SK-N-SH (cell line): ENCODE measurements around the gene PGGHG. TPM values are rescaled to one million over a fixed set of nuclear protein-coding genes. Genes with fewer than 3 reads are reported as not detected.

ENCODE experiments used
- CTCF ChIA-PET: fragments of 300-600, 350-600 bp; formaldehyde crosslinking; extraction: SDS; loops from one replicate; lab custom pipeline; 2021; lab: Yijun Ruan, JAX
- POLR2A ChIA-PET: fragments of 350-600 bp; sonication (Branson Sonifier 250); formaldehyde crosslinking; extraction: SDS; loops from one replicate; lab custom pipeline; 2020; ENCODE audit warnings: antibody characterized with exemption, inconsistent platforms; lab: Yijun Ruan, JAX
- DNase-seq: peaks from one replicate; pipeline ENCODE4 v3.0.0; 2012
- H2AFZ ChIP-seq: fragments of 200-600 bp; sonication (generic); 2 replicates; pipeline ENCODE4 v1.8.1; 2016; ENCODE audit warnings: antibody characterized with exemption, mild to moderate bottlenecking, low read depth
- H3F3A ChIP-seq: fragments of 200-600 bp; sonication (generic); replicated peaks from 2 replicates; pipeline ENCODE3; 2016; ENCODE audit warnings: antibody characterized with exemption, mild to moderate bottlenecking; ENCODE audit not compliant: insufficient read depth
- H3K27ac ChIP-seq, 2 experiments: fragments of 200-500 bp in 1 of 2; fragments of 200-600 bp in 1 of 2; sonication (Bioruptor generic) in 1 of 2; sonication (generic), shearing (Covaris generic) in 1 of 2; 2 replicates each; pipeline versions ENCODE4 v1.5.1 to v1.6.1; 2014 to 2016; ENCODE audit warnings: low read depth in 2 of 2, inconsistent platforms in 1 of 2, low read length in 1 of 2, mild to moderate bottlenecking in 1 of 2, mixed read lengths in 1 of 2
- H3K27me3 ChIP-seq: fragments of 200-600 bp; sonication (generic), shearing (Covaris generic); 2 replicates; pipeline ENCODE4 v1.6.1; 2016; ENCODE audit warnings: mixed run types; ENCODE audit not compliant: insufficient read depth
- H3K36me3 ChIP-seq, 2 experiments: fragments of 200-500 bp in 1 of 2; fragments of 200-600 bp in 1 of 2; sonication (Bioruptor generic) in 1 of 2; sonication (generic) in 1 of 2; replicated peaks in 1 of 2; 2 replicates each; pipeline versions ENCODE3 to v1.5.1; 2014 to 2016; ENCODE audit warnings: low read length in 1 of 2, mild to moderate bottlenecking in 1 of 2; ENCODE audit not compliant: insufficient read depth in 2 of 2, control insufficient read depth in 1 of 2
- H3K4me1 ChIP-seq, 2 experiments: fragments of 200-500 bp in 1 of 2; fragments of 200-600 bp in 1 of 2; sonication (Bioruptor generic) in 1 of 2; sonication (generic), shearing (Covaris generic) in 1 of 2; 2 replicates each; pipeline versions ENCODE4 v1.5.1 to v1.6.1; 2014 to 2016; ENCODE audit warnings: low read depth in 1 of 2, low read length in 1 of 2, mixed run types in 1 of 2; ENCODE audit not compliant: insufficient read depth in 2 of 2, control insufficient read depth in 1 of 2
- H3K4me2 ChIP-seq: fragments of 200-600 bp; sonication (generic), shearing (Covaris generic); 2 replicates; pipeline ENCODE4 v1.6.1; 2017; ENCODE audit warnings: mixed run types
- H3K4me3 ChIP-seq, 2 experiments: fragments of 200-500 bp in 1 of 2; fragments of 200-600 bp in 1 of 2; sonication (Bioruptor generic) in 1 of 2; sonication (generic), shearing (Covaris generic) in 1 of 2; 2 replicates each; pipeline versions ENCODE4 v1.5.1 to v1.8.1; 2014 to 2016; ENCODE audit warnings: low read depth in 2 of 2, inconsistent platforms in 1 of 2, low read length in 1 of 2, mild to moderate bottlenecking in 1 of 2, mixed read lengths in 1 of 2, moderate library complexity in 1 of 2
- H3K79me2 ChIP-seq: fragments of 200-600 bp; sonication (generic); 2 replicates; pipeline ENCODE4 v1.8.1; 2017; ENCODE audit warnings: mild to moderate bottlenecking; ENCODE audit not compliant: insufficient read depth
- H3K9ac ChIP-seq: fragments of 200-600 bp; sonication (generic); 2 replicates; pipeline ENCODE4 v1.6.1; 2017; ENCODE audit warnings: mixed run types
- H3K9me2 ChIP-seq: fragments of 200-600 bp; sonication (generic); 2 replicates; pipeline ENCODE4 v1.6.1; 2017; ENCODE audit warnings: mixed run types
- H3K9me3 ChIP-seq: fragments of 200-600 bp; sonication (generic); 2 replicates; pipeline ENCODE4 v1.6.1; 2017; ENCODE audit warnings: mixed run types, mild to moderate bottlenecking, moderate library complexity
- H4K20me1 ChIP-seq: fragments of 200-600 bp; sonication (generic); 2 replicates; pipeline ENCODE4 v1.6.1; 2017; ENCODE audit warnings: mild to moderate bottlenecking, mixed run types; ENCODE audit not compliant: insufficient read depth
- CHD2 ChIP-seq: fragments of 150-350 bp; IDR thresholded peaks from 2 replicates; pipeline ENCODE4 v1.6.1; 2018; ENCODE audit warnings: low read length; ENCODE audit not compliant: partially characterized antibody
- FOXJ3 ChIP-seq: sonication (generic); formaldehyde crosslinking; IDR thresholded peaks from 2 replicates; pipeline ENCODE4 v1.5.1; 2020; ENCODE audit warnings: mild to moderate bottlenecking, missing genetic modification reagents
- FOXM1 ChIP-seq: IDR thresholded peaks from 2 replicates; pipeline ENCODE4 v1.4.0; 2012; ENCODE audit warnings: low read depth, mild to moderate bottlenecking
- GABPA ChIP-seq: IDR thresholded peaks from 2 replicates; pipeline ENCODE4 v1.4.0; 2012; ENCODE audit warnings: low read depth, mild to moderate bottlenecking
- MEF2A ChIP-seq: IDR thresholded peaks from 2 replicates; pipeline ENCODE4 v1.4.0; 2012; ENCODE audit warnings: low read depth, borderline replicate concordance
- NFIC ChIP-seq: IDR thresholded peaks from 2 replicates; pipeline ENCODE4 v1.4.0; 2012; ENCODE audit warnings: borderline replicate concordance
- NRF1 ChIP-seq: IDR thresholded peaks from 2 replicates; pipeline ENCODE4 v1.6.1; 2012; ENCODE audit warnings: low read depth, mild to moderate bottlenecking, low read length
- RAD21 ChIP-seq: IDR thresholded peaks from 2 replicates; pipeline ENCODE4 v1.6.1; 2012; ENCODE audit warnings: mild to moderate bottlenecking, low read length
- RCOR1 ChIP-seq: fragments of 150-350 bp; IDR thresholded peaks from 2 replicates; pipeline ENCODE4 v1.6.1; 2017; ENCODE audit warnings: antibody characterized with exemption, low read length
- RXRA ChIP-seq: IDR thresholded peaks from 2 replicates; pipeline ENCODE4 v1.4.0; 2012; ENCODE audit warnings: low read depth, mild to moderate bottlenecking, borderline replicate concordance
- SIN3A ChIP-seq: IDR thresholded peaks from 2 replicates; pipeline ENCODE4 v1.6.1; 2012; ENCODE audit warnings: low read depth, mild to moderate bottlenecking, low read length, moderate library complexity, borderline replicate concordance
- TAF1 ChIP-seq: IDR thresholded peaks from 2 replicates; pipeline ENCODE4 v1.6.1; 2012; ENCODE audit warnings: low read depth, mild to moderate bottlenecking, low read length, moderate library complexity, borderline replicate concordance
- TEAD4 ChIP-seq: IDR thresholded peaks from 2 replicates; pipeline ENCODE4 v1.4.0; 2012; ENCODE audit warnings: mild to moderate bottlenecking, borderline replicate concordance; ENCODE audit not compliant: insufficient read depth
- WGBS: methylation state at CpG from one replicate; pipeline ENCODE4 v1.1.6; 2017; ENCODE audit warnings: low lambda C conversion rate; 5-methylcytosine and 5-hydroxymethylcytosine counted together
- polyA plus RNA-seq, 3 experiments: library from polyadenylated mRNA; depleted of rRNA; stranded (reverse); fragments of >200 nt; gene quantifications; 2 replicates each; pipeline ENCODE4 v1.2.3, GENCODE V29; 2012
- TF ChIP-seq, protein P1 (sequence below): IDR thresholded peaks from 2 replicates; pipeline ENCODE4 v1.4.0; 2012; ENCODE audit warnings: low read depth
- TF ChIP-seq, protein P2 (sequence below): IDR thresholded peaks from 2 replicates; pipeline ENCODE4 v1.4.0; 2012; ENCODE audit warnings: low read depth, borderline replicate concordance
- TF ChIP-seq, protein P3 (sequence below): fragments of 200-600 bp; sonication (generic); IDR thresholded peaks from 2 replicates; pipeline ENCODE4 v1.6.1; 2017; ENCODE audit warnings: antibody characterized with exemption, mild to moderate bottlenecking, moderate library complexity
- TF ChIP-seq, protein P4 (sequence below): fragments of 150-350 bp; IDR thresholded peaks from 2 replicates; pipeline ENCODE4 v1.6.1; 2016; ENCODE audit warnings: mild to moderate bottlenecking, low read depth, low read length

PGGHG gene
- polyA plus RNA-seq, 1 of the 3 experiments (the other 2 are of a cell fraction): 19.9 TPM

DNA sequence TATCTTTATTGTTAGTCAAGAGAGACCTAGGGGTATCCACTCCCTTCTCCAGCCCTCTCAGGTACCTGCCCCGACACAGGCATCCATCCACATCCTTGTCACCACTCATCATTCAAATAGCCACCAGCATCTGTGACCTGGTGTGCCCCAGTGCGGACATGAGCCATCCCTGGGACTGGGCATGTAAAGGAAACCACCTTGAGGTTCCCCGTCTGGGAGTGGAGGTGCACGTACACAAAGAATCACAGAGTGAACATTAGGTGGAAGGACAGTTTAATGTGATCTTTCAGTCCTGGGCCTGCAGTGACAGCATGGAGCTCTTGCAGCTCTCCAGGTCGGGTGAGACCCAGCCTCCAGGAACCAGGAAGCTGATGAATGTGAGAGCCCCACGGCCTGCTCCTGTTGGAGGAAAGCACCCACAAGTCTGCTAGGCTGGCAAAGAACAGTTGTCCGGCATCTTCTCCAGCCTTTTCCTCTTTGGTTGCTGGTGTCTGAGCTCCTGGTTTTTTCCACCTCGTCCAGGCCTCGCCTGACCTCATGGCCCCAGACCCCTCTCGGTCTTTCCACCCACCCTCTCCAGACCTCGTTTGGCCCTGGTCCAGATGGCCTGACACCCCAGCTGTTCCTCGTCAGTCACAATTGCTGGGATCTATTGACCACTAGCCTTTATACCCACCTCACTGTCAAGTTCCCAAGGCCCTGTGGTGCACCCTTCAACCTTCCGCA is 35.6 kb upstream of the PGGHG start:
- no peak for TF ChIP-seq RXRA
- no peak for TF ChIP-seq TAF1
- TF ChIP-seq CHD2: no peak
- TF ChIP-seq FOXJ3: no peak
- TF ChIP-seq, protein P1, sequence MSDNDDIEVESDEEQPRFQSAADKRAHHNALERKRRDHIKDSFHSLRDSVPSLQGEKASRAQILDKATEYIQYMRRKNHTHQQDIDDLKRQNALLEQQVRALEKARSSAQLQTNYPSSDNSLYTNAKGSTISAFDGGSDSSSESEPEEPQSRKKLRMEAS: no peak
- TF ChIP-seq FOXM1: no peak
- TF ChIP-seq SIN3A: no peak
- no peak for TF ChIP-seq NFIC
- TF ChIP-seq TEAD4: no peak
- no peak for TF ChIP-seq GABPA
- no peak for TF ChIP-seq NRF1
- TF ChIP-seq RAD21: no peak
- TF ChIP-seq, protein P2, sequence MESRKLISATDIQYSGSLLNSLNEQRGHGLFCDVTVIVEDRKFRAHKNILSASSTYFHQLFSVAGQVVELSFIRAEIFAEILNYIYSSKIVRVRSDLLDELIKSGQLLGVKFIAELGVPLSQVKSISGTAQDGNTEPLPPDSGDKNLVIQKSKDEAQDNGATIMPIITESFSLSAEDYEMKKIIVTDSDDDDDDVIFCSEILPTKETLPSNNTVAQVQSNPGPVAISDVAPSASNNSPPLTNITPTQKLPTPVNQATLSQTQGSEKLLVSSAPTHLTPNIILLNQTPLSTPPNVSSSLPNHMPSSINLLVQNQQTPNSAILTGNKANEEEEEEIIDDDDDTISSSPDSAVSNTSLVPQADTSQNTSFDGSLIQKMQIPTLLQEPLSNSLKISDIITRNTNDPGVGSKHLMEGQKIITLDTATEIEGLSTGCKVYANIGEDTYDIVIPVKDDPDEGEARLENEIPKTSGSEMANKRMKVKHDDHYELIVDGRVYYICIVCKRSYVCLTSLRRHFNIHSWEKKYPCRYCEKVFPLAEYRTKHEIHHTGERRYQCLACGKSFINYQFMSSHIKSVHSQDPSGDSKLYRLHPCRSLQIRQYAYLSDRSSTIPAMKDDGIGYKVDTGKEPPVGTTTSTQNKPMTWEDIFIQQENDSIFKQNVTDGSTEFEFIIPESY: no peak
- TF ChIP-seq, protein P3, sequence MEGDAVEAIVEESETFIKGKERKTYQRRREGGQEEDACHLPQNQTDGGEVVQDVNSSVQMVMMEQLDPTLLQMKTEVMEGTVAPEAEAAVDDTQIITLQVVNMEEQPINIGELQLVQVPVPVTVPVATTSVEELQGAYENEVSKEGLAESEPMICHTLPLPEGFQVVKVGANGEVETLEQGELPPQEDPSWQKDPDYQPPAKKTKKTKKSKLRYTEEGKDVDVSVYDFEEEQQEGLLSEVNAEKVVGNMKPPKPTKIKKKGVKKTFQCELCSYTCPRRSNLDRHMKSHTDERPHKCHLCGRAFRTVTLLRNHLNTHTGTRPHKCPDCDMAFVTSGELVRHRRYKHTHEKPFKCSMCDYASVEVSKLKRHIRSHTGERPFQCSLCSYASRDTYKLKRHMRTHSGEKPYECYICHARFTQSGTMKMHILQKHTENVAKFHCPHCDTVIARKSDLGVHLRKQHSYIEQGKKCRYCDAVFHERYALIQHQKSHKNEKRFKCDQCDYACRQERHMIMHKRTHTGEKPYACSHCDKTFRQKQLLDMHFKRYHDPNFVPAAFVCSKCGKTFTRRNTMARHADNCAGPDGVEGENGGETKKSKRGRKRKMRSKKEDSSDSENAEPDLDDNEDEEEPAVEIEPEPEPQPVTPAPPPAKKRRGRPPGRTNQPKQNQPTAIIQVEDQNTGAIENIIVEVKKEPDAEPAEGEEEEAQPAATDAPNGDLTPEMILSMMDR: no peak
- no peak for TF ChIP-seq MEF2A
- no peak for TF ChIP-seq RCOR1
- TF ChIP-seq, protein P4, sequence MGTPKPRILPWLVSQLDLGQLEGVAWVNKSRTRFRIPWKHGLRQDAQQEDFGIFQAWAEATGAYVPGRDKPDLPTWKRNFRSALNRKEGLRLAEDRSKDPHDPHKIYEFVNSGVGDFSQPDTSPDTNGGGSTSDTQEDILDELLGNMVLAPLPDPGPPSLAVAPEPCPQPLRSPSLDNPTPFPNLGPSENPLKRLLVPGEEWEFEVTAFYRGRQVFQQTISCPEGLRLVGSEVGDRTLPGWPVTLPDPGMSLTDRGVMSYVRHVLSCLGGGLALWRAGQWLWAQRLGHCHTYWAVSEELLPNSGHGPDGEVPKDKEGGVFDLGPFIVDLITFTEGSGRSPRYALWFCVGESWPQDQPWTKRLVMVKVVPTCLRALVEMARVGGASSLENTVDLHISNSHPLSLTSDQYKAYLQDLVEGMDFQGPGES: no peak
- ChIA-PET POLR2A (interaction anchor here (0.6 kb wide), 1 partner anchor 338 kb away, joined by 3 read pairs; no protein-coding TSS in a partner anchor), CTCF (interaction anchor here (2.9 to 3.4 kb wide), 2 partner anchors 21 to 27 kb away, joined by 8 to 16 read pairs; partner anchors contain the start of gene NLRP6)
- Histone ChIP-seq H3K4me2 (no peak overlapping the region), H3K9me2 (no peaks in the 10 kb centered on the region), H3K27ac (no peak overlapping the region), H4K20me1 (no peaks in the 10 kb centered on the region), H3K9me3 (no peaks in the 10 kb centered on the region), H3K36me3 (peaks cover 25 to 51% of the 10 kb centered on the region in 2 experiments), H3K9ac (no peak overlapping the region), H3K27me3 (no peaks in the 10 kb centered on the region), H3K4me1 (no peaks in the 10 kb centered on the region), H2AFZ (no peak overlapping the region), H3F3A (peaks cover 14% of the 10 kb centered on the region), H3K4me3 (no peak overlapping the region), H3K79me2 (no peaks in the 10 kb centered on the region)
- DNase-seq: no peak
- WGBS: 92% methylated on average over 11 of the region's 13 CpGs
